Fibroblast of the aortic adventitia (primary cell): ENCODE results near the gene CRELD1. TPM values are rescaled to one million over a fixed set of nuclear protein-coding genes. Genes with fewer than 3 reads are reported as not detected.
"Not testable (repeated sequence)": the region's sequence is repeated elsewhere in the genome, so short reads cannot be mapped to it uniquely, and the experiment has no call there.

ENCODE experiments used
- DNase-seq: peaks from one replicate; pipeline ENCODE4 v3.0.0-alpha.2; 2010; ENCODE audit warnings: low read depth
- H3K4me3 ChIP-seq: 2 replicates; pipeline ENCODE4 v1.5.1; 2011; ENCODE audit warnings: low read depth, mild to moderate bottlenecking, control low read depth, low read length, moderate library complexity
- CTCF ChIP-seq: IDR thresholded peaks from 2 replicates; pipeline ENCODE4 v1.5.1; 2011; ENCODE audit warnings: mild to moderate bottlenecking, low read length, control low read depth, inconsistent platforms; ENCODE audit not compliant: insufficient read depth
- total RNA-seq: library from RNA; depleted of rRNA; stranded (reverse); fragments of >200 nt; gene quantifications from 2 replicates; pipeline ENCODE4 v1.2.3, GENCODE V29; 2012; ENCODE audit warnings: low replicate concordance

CRELD1 gene
- total RNA-seq, 1 donor = 7.2 TPM

GRCh38 chr3:9890249-9891071, 43.2 kb upstream of the CRELD1 start, which contains the start of gene JAGN1:
JAGN1 (plus strand) TSS chr3:9890610; CDS start chr3:9890723, 113 bp downstream.
- no peak for TF ChIP-seq CTCF
- H3K4me3 ChIP-seq = peak within 1 kb of the TSS; percentile 93
- DNase-seq = peak; percentile 90

- TF ChIP-seq CTCF = no peak
- DNase-seq = no peak
- peak overlapping the region; percentile 93 for H3K4me3 ChIP-seq
These were observed 42.5 kb upstream of the CRELD1 start for GRCh38 chr3:9891072-9891622.

GRCh38 chr3:9893739-9894138, 39.9 kb upstream of the CRELD1 start:
- TF ChIP-seq CTCF = no peak
- no peak overlapping the region for H3K4me3 ChIP-seq
- DNase-seq = no peak

GRCh38 chr3:9895715-9896114, 37.9 kb upstream of the CRELD1 start:
- not testable (repeated sequence) for DNase-seq

GRCh38 chr3:9896755-9897407, 36.8 kb upstream of the CRELD1 start:
- not testable (repeated sequence) for DNase-seq, H3K4me3 ChIP-seq

More at GRCh38 chr3:9895715-9896114, 37.9 kb upstream of the CRELD1 start:
- H3K4me3 ChIP-seq = not testable (repeated sequence)

- no peak for TF ChIP-seq CTCF
- peak; percentile 75 for DNase-seq
- H3K4me3 ChIP-seq = no peak overlapping the region
These were observed 35.9 kb upstream of the CRELD1 start for GRCh38 chr3:9897408-9898372.

GRCh38 chr3:9898467-9899241, 35.0 kb upstream of the CRELD1 start:
- no peak for DNase-seq
- no peak for TF ChIP-seq CTCF
- H3K4me3 ChIP-seq = no peak overlapping the region
